DMS79 (cell line): Measurements from ENCODE around the gene ADCY2.

Experiments used
- DNase-seq: peaks from one replicate; lab custom pipeline; 2025; lab: John Stamatoyannopoulos, UW

The ADCY2 gene

GRCh38 chr5:7445068-7445467 lies 49.1 kb downstream of the ADCY2 start:
- DNase-seq = no peak

GRCh38 chr5:7445831-7446230 lies 49.9 kb downstream of the ADCY2 start:
- no peak for DNase-seq

GRCh38 chr5:7446913-7447312 lies 51.0 kb downstream of the ADCY2 start:
- DNase-seq = no peak

- DNase-seq = no peak
Observed at GRCh38 chr5:7453947-7454346, 58.0 kb downstream of the ADCY2 start.

GRCh38 chr5:7456206-7456605 lies 60.3 kb downstream of the ADCY2 start:
- DNase-seq = no peak

GRCh38 chr5:7461371-7461770 lies 65.4 kb downstream of the ADCY2 start:
- no peak for DNase-seq

- DNase-seq = no peak
Observed at GRCh38 chr5:7462758-7463157, 66.8 kb downstream of the ADCY2 start.

- DNase-seq = no peak
Observed at GRCh38 chr5:7464182-7464581, 68.2 kb downstream of the ADCY2 start.

- DNase-seq = no peak
Observed at GRCh38 chr5:7467179-7467578, 71.2 kb downstream of the ADCY2 start.

GRCh38 chr5:7468742-7469141 lies 72.8 kb downstream of the ADCY2 start:
- DNase-seq = no peak

GRCh38 chr5:7471710-7472109 lies 75.8 kb downstream of the ADCY2 start:
- DNase-seq = no peak

GRCh38 chr5:7473115-7473514 lies 77.2 kb downstream of the ADCY2 start:
- no peak for DNase-seq

- no peak for DNase-seq
Observed at GRCh38 chr5:7473668-7474215, 77.8 kb downstream of the ADCY2 start.

- no peak for DNase-seq
Observed at GRCh38 chr5:7474821-7475403, 79.0 kb downstream of the ADCY2 start.

- DNase-seq = no peak
Observed at GRCh38 chr5:7478459-7478858, 82.5 kb downstream of the ADCY2 start.

GRCh38 chr5:7488734-7489133 lies 92.8 kb downstream of the ADCY2 start:
- DNase-seq = no peak

GRCh38 chr5:7492371-7492770 lies 96.4 kb downstream of the ADCY2 start:
- DNase-seq = no peak

GRCh38 chr5:7493081-7493480 lies 97.1 kb downstream of the ADCY2 start:
- no peak for DNase-seq

GRCh38 chr5:7493622-7494021 lies 97.7 kb downstream of the ADCY2 start:
- DNase-seq = no peak

GRCh38 chr5:7494481-7495130 lies 98.7 kb downstream of the ADCY2 start:
- no peak for DNase-seq

GRCh38 chr5:7495131-7495517 lies 99.2 kb downstream of the ADCY2 start:
- no peak for DNase-seq

GRCh38 chr5:7500256-7500655 lies 104.3 kb downstream of the ADCY2 start:
- DNase-seq = no peak

GRCh38 chr5:7501061-7501460 lies 105.1 kb downstream of the ADCY2 start:
- DNase-seq = no peak

GRCh38 chr5:7503564-7503963 lies 107.6 kb downstream of the ADCY2 start:
- DNase-seq = no peak
